Fibroblast of skin of scalp (primary cell): ENCODE measurements around the gene HAUS7.

ENCODE experiments used
- DNase-seq: peaks from one replicate; pipeline ENCODE4 v3.0.0-alpha.2; 2013

HAUS7 gene

DNA sequence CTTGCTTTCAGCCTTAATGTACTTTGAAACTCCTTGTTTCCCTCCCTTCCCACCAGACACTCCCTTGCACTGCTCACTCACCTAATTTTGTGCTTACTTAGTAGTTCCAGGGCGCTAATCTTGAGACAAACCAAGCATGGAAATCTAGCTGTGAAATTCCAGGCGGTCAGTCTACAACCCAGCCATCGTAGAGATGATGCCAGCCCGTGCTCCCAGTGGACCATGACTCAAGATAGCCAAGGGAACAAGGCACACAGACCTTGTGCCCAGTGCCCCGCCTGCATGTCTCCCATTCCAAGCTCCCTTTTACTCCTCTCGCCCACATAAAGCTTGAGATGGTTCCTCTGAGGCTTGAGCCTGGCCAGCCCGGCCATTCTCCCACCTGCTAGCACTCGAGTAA is 35.6 kb downstream of the HAUS7 start:
- no peak for DNase-seq

DNA sequence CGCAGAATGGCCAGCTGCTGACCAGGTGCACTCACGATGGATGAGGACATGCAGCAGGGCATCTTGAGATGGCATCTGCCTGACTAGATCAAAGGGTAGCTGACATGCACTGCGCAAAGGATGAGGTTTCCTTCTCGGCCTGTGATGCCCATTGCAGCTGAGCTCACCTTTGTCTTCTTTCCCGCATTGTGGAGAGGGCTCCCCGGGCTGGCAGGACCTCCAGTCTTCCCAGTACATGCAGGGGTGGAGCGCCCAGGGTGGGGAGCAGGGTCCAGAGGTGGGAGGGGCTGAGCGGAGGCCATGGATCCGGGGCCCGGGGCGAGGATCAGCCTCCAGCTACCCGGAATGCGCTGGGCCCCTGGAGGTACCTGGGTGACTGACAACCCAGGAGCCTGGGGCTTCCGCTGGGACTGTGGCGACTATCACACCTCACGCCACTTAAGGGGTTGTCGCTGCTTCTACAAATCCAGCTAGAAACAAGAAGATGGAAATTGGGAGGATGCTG is 36.5 kb downstream of the HAUS7 start:
- DNase-seq: no peak

DNA sequence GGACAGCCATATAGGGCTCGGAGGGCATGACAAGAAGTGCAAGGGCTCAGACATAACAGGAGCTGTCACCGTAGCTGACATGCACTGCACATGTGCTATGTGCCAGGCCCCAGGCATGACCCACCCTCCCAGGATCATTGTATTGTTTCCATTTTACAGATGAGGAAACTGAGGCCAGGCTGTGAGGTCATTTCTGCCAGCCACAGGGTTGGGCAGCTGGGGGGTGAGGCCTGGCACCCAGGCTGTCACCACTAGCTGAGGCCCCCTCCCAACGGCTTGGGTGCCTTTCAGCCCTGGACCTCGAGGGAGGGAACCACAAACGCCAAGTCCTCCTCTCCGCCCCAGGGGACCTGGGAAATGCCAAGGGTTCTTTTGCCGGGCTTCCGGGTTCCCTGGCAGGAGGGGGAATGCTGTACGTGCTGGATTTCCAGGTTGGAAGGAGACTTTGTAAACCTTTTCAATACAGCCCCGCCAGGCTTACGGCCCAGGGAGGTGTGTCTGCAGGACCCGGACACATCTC is 37.2 kb downstream of the HAUS7 start:
- DNase-seq: no peak

DNA sequence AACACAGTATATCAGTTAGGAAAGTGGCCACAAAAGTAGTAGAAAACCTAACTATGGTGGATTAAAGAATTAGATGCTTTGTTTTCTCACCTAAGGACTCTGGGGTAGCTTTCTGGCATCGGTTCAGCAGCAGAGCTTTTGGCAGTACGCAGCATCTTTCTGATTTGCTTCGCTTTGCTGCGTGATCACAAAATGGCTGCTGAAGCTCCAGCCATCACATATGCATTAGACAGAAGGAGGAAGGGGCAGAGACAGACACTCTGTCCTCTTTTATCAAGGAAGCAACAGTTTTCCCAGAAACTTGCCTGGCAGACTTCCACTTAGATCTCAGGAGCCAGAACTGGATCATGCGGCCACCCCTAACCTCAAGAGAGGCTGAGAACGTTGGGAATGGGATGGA is 39.6 kb downstream of the HAUS7 start:
- no peak for DNase-seq

DNA sequence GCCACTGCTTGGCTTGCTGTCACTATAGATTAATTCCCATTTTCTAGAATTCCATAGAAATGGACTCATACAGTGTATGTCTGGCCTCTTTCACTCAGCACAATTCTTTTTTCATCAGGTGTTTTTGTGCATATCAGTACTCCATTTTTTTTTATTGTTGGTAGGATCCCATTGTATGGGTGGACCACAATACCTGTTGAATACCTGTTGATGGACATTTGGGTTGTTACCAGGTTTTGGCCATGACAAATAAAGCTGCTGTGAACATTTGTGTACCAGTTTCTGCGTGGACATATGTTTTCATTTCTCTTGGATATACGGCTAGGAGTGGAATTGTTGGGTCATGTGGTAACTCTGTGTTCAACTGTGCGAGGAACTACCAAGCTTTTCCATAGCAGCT is 44.2 kb downstream of the HAUS7 start:
- DNase-seq: no peak

DNA sequence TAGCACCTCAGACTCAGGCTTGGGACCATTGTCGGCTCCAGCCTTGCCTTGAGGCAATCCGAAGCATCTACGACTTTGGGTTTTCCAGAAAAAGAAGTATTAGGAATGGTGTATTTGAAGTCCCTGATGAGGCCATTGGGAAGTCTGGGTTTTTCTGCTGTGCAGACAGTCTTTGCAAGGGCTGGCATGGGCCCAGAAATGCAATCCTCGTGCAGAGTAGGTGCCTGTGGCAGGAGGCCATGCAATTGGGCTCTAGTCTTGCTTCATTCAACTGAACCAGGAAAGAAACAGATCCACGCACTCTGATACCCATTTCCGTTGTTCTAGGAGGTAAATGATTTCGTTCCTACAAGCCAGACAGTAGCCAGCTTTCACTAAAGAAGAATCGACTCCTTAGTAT is 46.7 kb downstream of the HAUS7 start:
- no peak for DNase-seq

DNA sequence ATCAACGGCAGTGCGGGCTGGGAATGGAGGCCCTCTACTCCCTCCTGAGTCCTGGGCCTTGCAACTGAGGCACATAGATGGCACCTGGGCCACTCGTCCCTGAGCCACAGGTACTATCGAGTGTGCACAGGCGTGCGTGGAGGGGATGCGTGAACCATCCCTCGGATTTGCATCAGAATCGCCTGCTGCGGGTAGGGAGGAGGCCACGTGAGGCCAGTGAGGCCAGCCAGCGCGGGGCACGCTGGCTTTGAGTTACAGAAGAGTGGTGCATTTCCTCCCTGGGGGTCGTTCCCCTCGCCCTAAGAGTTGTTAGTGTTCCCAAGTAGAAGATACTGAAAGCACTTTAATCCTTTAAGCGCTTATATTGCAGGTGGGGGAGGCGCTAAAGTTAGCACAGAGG is 48.5 kb downstream of the HAUS7 start:
- no peak for DNase-seq

DNA sequence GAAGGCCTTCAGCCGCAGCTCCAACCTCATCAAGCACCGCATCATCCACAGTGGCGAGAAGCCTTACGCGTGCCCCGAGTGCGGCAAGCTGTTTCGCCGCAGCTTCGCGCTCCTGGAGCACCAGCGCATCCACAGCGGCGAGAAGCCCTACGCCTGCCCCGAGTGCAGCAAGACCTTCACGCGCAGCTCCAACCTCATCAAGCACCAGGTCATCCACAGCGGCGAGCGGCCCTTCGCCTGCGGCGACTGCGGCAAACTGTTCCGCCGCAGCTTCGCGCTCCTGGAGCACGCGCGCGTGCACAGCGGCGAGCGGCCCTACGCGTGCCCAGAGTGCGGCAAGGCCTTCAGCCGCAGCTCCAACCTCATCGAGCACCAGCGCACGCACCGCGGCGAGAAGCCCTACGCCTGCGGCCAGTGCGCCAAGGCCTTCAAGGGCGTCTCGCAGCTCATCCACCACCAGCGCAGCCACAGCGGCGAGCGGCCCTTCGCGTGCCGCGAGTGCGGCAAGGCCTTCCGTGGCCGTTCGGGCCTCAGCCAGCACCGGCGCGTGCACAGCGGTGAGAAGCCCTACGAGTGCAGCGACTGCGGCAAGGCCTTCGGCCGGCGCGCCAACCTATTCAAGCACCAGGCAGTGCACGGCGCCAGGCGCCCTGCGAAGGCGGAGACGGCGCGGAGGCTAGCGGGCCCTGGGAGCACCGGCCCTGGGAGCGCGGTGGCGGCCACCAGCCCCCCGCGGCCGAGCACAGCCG is 49.4 kb downstream of the HAUS7 start:
- DNase-seq: no peak

DNA sequence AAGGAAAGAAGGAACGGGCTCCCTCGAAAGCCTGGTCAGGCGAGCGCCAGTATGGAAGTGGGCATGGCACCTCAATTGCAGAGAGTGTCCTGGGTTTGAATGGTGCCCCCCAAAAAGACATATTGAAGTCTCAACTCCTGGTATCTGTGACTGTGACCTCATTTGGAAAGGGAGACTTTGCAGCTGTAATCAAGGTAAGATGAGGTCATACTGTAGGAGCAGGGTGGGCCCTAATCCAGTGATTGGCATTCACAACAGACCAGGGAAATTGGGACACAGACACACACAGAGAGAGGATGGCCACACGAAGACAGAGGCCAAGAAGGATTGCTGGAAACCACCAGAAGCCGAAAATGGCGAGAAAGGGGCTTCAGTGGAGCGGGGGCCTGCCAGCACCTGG is 52.7 kb downstream of the HAUS7 start:
- DNase-seq: no peak

DNA sequence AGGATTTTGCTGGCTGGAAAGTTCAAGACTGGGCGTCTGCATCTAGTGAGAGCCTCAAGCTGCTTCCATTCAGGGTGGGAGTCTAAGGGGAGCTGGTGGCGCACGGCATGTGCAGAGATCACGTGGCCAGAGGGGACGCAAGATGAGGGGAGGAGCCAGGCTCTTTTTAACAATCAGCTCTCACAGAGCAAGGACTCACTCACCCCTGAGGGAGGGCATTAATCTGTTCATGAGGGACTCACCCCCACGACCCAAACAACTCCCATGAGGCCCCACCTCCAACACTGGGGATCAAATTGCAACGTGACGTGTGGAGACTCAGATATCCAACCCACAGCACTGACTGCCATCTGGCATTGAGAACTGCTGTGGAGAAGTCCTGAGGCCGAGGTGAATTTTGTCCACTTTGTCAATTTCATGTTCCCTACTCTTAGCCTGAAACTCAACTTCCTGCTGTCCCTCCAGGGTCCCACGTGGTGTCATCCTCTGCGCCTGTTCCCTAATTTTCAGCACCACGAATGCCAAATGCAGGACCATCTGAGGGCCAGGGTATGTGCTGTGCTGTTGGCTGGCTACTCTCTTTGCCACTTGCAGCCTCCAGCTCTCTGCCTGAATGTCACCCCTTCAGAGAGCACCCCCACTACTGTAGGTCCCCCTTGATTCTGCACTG is 53.5 kb downstream of the HAUS7 start:
- DNase-seq: peak; percentile 8

DNA sequence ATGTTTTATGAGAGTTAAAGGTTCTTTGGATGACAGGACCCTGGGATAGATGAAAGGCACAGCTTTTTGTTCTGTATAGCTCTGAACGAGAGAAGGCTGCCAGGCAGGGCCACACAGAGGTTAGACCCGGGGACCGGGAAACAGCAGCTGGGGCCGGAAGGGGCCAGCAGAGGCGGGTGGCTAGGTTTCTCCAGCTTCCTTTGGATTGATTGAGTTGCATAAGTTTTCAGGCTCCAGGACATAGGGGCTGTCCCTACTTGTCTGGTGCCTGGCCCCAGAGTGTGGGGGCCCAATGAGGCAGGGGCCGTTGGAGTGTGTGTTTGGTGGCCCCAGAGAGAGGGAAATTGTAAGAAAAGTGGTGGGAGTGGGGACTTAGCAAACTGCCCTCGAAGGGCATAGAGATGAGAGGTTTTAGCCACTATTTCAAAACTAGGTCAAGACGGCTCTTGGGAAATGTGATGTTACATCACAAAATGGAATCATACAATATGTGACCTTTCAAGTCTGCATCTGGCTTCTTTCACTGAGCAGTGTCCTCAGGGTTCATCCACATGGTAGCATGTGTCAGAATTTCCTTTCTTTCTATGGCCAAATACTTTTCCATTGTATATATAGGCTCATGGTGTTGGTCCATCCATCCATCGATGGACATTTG is 55.4 kb downstream of the HAUS7 start:
- DNase-seq: no peak

DNA sequence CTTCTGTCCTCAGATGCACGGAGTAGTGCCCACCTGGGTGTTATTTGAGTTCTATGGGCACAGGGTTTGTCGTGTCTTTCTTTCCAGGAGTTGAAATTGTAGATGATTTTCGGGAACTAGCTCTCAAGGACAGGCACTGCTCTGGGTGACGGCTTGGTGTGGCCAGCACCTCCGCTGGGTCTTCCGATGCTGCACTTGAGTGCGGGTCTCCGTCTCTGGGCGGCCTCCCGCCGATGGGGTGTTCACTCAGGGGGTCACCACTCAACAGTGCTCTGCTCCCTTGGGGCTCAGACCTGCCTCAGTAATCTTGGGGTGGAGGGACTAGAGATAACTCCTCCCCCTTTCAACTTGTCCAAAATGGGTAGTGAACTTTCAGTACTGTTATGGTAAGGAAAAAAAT is 56.6 kb downstream of the HAUS7 start:
- DNase-seq: no peak

DNA sequence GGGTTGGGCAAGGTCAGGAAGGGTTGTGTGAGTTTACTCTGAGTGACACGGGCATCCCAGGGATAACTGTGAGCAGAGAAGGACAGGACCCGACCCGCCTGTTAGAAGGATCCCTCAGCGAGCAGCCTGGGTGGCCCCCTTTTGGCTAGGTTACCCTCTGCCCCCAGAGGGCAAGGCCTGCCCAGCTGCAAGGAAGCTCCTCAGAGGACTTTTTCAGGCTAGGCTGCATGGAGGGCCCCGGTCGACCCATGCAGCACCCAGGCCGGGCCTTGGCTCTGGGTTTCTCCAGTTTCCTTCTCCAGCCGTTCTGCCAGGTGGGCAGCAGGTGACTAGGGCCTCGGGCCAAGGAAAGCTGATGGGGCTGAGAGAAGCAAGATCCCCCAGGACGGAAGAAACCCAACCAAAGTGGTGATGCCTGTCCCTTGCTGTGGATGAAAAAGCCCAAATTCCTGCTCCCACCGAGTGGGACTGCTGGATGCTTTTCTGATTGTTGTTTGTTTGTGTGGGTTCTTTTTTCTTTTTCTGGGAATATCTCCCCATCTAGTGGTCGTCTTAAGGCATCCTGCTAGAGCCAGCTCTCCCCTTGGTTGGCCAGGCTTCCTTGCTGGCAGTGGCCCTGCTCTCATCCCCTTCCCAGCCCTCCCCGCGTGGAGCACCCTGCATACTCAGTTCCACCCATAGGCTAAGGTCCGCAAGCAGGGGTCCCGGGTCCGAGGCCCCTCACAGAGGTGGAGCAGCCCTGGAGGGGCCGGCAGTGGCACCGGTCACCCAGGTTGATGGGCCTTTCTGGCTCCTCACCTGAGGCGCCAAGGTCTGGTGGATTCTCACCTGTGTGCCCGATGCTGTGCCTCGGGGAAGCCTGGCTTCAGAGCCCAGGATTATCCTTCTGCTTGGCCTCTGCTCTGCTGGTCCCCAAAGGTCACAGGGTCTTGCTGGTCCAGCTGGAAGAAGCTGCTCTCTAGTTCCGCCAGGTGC is 57.3 kb downstream of the HAUS7 start:
- no peak for DNase-seq

DNA sequence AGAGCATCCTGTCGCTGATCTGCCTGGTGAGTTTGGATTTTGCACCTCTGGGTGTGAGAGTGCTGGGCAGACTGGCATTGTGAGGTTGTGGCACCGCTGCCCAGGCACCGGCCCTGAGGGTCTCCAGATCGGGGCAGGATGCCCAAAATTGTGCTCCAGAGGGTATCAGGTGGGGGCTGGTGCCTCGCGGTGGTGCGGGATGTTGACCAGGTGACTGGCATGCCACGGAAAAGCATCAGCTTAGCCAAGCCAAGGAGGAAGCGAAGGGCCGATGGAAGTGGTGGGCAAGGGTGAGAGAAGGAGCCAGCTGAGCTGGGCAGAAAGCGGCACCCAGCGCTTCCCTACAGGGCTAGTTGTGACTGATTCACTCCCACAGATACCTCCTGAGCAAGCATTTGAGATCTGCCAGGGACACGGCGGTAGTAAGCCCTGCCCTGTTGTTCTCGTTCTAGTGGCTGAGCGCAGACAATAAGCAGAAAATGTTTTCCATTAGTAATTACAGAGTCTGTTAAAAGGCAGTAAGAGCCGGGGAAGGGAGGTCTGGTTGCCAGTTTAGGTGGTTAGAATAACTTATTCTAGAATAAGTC is 58.3 kb downstream of the HAUS7 start:
- no peak for DNase-seq

DNA sequence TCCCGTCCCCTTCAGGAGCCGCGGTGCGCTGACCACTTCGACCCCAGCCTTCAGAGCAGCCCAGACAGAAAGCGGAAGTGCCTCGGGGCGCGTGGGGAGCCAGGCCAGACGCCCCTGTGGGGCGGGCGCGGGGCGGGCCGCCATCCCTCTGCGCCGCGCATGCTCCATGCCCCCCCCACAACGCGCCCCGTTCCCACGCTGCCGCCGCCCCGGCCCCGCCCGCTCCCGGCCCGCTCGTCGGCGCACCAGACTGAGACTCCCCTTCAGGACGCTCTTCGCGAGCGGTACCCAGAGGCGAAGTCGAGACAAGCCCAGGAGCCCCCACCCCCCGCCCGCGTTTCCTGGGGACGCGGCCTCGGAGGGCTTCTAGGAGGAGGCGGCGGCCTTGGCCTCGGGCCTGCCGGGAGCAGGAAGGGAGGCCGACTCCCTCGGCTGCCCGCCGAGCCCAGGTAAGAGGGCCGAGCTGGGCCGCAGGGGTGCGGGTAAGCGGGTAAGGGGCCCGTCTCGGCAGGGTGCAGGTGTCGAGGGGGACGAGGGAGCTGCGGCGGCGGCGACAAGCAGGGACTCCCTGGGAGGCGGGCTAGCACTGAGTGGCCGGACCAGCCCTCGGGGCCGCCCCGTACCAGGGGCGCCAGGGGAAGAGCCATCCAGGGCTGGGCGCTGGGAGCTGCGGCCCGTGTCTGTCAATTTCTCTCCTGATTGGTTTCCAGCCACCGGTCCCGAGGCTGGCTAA is 59.0 kb downstream of the HAUS7 start, which contains the start of gene ZFP92:
Gene ZFP92 (plus strand): TSS at position 218 of the 733 bp plus-strand sequence. CDS start 6,851 bp downstream, outside the sequence.
- peak; percentile 2 for DNase-seq

DNA sequence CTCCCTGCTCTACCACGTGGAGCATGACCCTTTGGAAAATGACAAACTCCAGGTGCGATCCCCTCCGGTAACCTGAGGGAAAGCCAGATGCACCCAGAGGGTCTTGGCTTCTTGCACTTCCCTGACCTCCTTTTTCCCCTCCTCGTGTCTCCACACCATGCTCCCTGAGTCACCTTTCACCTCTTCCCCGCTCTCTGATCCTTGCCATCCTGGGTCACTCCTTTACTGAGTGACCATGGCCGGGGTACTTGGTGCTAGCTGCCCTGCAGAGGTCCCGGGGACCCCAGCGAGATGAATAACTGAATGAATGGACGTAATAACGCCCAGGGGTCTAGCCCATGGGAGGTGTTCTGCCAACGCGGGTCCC is 59.5 kb downstream of the HAUS7 start:
- no peak for DNase-seq

DNA sequence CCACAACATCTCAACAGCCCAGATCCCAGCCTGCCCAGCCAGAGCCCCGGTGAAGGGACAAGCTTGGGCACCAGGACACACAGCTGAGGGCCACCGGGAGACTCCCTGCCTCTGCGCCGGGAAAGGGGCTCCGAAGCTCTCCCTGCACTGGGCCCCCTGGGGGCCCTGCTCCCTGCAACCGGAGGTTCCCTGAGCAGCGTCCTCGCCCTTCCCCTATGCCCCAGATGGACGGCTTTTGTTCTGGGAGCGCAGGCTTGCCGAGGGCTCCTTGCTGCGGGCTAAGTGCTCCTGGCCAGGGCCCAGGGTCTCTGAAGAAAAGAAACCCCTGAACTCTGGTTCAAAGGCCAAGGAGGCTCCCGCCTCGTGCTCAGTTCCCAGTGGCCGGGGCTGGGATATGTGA is 60.0 kb downstream of the HAUS7 start:
- no peak for DNase-seq

DNA sequence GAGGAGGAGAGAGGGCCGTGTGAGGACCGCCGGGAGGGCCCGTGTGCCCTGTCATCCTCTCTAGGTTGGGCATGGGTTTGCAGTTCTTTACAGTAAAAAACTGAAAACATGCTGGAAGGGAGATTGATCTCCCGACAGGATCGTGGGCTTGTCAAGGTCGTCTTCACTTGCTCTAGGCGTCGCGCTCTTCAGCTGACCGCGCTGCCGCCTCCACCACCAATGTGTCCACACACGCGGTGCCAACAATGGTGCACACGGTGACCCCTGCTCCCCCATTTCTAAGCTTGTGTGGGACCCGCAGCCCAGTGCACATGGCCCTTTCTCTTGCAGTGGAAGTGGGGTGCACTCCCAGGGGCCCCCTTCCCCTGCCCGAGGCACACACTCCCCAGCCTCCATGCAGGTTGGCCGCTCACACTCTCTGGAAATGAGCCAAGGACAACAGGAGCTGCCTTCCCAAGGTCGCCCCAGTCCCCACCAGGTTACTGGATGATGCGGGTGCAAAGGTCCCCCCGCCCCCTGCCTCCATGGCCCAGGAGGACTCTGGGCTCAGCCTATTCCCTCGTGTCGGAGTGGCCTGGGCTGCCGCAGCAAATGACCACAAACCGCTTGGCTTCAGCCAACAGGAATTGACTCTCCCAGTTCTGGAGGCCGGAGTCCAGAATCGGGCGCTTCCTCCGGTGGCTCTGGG is 60.8 kb downstream of the HAUS7 start:
- DNase-seq: no peak

DNA sequence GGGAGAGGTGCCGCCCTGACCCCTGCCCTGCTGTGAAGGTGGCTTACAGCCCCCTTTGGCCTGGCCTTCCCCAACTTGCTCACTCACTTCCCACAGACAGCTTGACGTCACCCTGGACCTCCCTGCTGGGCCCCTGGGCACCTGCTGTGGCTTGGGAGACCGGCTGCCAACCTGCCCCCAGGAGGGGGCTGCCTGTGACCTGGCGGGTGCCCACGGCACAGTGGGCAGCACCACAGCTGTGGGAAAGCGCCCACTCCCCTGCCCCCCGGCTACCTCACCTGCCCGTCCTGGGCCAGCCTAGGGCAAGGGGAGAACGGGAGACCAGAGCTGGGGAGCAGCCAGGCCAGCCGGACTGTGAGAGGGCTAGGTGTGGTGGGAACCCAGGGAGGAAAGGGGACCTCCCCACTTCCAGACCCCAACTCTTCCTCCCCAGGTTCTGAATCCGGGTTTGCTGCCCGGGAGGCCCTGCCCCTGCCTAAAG is 61.5 kb downstream of the HAUS7 start:
- no peak for DNase-seq

DNA sequence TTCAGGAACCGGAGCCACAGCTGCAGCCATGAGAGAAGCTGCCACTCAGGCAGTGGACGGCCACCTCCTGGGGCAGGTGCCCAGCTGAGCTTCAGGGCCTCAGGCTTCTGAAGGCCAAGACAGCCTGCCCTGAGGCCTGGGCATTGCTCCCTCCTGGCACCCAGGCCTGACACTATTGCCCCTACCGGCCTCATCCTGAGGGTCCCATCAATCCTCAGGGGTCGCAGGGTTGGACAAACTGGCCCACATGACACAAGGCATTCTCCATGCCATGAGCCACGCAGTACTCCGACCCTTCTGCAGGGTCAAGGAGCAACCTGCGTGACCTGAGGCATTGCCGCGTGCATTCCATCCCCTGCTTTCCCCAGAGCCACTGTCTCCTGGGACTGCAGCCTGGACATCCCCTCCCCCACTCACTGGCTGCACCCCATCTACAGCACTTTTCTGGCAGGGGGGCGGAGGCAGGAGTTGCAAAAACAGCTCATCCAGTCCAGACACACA is 62.1 kb downstream of the HAUS7 start:
- DNase-seq: no peak
